ENCODE results near the gene CD93. TPM values are rescaled to one million over a fixed set of nuclear protein-coding genes. Genes with fewer than 3 reads are reported as not detected.

Gene CD93
- total and polyA plus RNA-seq, 12 donors = 12.7 to 85.0 (median 35.2) TPM

DNA sequence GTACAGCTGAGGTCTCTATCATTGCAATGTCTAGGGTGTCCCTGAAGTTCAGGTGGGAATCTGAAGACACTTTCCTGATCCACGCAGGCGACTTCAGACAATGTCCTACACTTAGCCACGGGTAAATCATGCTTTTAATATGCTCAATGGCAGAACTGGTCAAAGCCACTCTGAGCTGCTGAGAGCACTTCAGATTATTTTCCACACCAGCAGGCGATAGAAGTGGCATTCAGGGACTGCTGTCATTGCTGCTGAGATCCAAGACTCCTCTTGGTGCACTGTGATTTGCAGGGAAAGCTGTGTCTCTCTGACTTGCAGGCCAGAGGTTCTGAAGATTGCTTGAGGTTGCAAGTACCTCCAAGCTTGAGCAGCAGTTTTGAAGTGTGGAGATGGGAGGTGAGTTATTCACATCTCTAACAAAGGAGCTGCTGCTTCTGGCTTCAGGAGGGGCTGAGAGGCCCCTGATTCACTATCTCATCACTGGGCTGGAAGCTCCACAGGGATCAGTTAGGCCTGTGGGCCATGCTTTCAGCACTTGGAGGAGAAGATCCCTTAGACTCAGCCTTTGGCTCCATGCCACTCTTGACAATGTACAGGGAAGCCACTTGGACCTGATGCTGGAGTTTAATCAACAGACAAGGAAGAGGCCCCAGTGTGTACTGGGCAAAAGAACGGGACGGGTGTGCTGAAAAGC lies 53.9 kb downstream of the CD93 start:
- intact Hi-C loops (cut with DNase I) = loop anchor here in 1 of 10 donors (10.0 kb wide), 1 partner anchor 337 kb away; no protein-coding TSS in a partner anchor

DNA sequence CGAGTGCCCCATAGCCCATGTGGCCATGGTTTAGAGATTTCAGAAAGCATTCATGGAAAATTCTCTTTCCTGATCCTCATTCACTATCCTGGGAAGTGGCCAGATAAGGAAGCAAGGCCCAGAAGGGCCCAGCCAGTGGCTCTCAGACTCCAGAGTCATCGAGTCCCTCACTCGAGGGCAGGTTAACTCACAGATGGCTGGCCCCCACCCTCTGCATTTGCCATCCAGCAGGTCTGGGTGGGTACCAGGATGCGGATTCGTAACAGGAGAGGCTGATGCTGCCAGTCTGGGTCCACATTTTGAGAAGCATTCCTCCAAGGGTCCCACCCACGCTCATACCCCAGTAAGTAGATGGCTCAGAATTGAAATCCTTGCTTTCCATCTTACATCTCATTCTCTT lies 54.8 kb downstream of the CD93 start:
- H3K4me3 ChIP-seq = no peak overlapping the region
- no peaks in the 10 kb centered on the region for H3K9me3 ChIP-seq
- no peak for TF ChIP-seq CTCF (IDR thresholded peaks at IDR 0.05)
- H3K27ac ChIP-seq = no peak overlapping the region
- H3K36me3 ChIP-seq = no peaks in the 10 kb centered on the region
- no peak for ATAC-seq
- intact Hi-C loops (cut with DNase I) = loop anchor here in 1 of 10 donors (10.0 kb wide), 1 partner anchor 337 kb away; no protein-coding TSS in a partner anchor
- H3K4me1 ChIP-seq = peaks cover 0 to 20% (median 15%) of the 10 kb centered on the region in 9 donors
- WGBS, 2 donors = 89 to 94% methylated on average over 6 of the region's 6 CpGs
- H3K27me3 ChIP-seq = peaks cover 0 to 47% (median 30%) of the 10 kb centered on the region in 7 donors
- no peak for DNase-seq

More for the DNA sequence above, 53.9 kb downstream of the CD93 start:
- Histone ChIP-seq H3K27ac (no peak overlapping the region), H3K4me3 (no peak overlapping the region), H3K36me3 (no peaks in the 10 kb centered on the region), H3K4me1 (peaks cover 0 to 20% (median 15%) of the 10 kb centered on the region in 9 donors), H3K9me3 (no peaks in the 10 kb centered on the region), H3K27me3 (peaks cover 0 to 51% (median 38%) of the 10 kb centered on the region in 7 donors)
- DNase-seq = no peak
- WGBS, 2 donors = 45 to 57% methylated on average over 6 of the region's 6 CpGs
- ATAC-seq = peak; percentile 31 to 85 (median 77)
- TF ChIP-seq CTCF (IDR thresholded peaks at IDR 0.05) = no peak

Other genes starting within 250 kb of the CD93 start
- gene SSTR4, start 51.0 kb downstream of the CD93 start, total RNA-seq = not detected
- not detected for gene SSTR4, start 51.0 kb downstream of the CD93 start, polyA plus RNA-seq
- 10 to 100 TPM; 11.1 to 61.0 (median 17.4) TPM for gene THBD, start 36.7 kb downstream of the CD93 start, total RNA-seq
- gene THBD, start 36.7 kb downstream of the CD93 start, polyA plus RNA-seq = 10 to 100 TPM; 12.0 to 20.6 TPM